22Rv1 (cell line): Measurements from ENCODE around the gene LPAR5.

Experiments used
- ZFX ChIP-seq: fragments of 450-650 bp; IDR thresholded peaks from 2 replicates; pipeline ENCODE4 v1.6.1; 2017; ENCODE audit warnings: antibody characterized with exemption, borderline replicate concordance
- TF ChIP-seq, protein P1 (sequence below): fragments of 450-650 bp; IDR thresholded peaks from 2 replicates; pipeline ENCODE4 v1.5.1; 2017; ENCODE audit warnings: mild to moderate bottlenecking

GRCh38 chr12:6605421-6606330 is 30.1 kb downstream of the LPAR5 start:
- TF ChIP-seq, protein P1, sequence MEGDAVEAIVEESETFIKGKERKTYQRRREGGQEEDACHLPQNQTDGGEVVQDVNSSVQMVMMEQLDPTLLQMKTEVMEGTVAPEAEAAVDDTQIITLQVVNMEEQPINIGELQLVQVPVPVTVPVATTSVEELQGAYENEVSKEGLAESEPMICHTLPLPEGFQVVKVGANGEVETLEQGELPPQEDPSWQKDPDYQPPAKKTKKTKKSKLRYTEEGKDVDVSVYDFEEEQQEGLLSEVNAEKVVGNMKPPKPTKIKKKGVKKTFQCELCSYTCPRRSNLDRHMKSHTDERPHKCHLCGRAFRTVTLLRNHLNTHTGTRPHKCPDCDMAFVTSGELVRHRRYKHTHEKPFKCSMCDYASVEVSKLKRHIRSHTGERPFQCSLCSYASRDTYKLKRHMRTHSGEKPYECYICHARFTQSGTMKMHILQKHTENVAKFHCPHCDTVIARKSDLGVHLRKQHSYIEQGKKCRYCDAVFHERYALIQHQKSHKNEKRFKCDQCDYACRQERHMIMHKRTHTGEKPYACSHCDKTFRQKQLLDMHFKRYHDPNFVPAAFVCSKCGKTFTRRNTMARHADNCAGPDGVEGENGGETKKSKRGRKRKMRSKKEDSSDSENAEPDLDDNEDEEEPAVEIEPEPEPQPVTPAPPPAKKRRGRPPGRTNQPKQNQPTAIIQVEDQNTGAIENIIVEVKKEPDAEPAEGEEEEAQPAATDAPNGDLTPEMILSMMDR, result no peak
- TF ChIP-seq ZFX, result no peak
